GM23248 (cell line): ENCODE results near the gene ADGRG4. TPM values are rescaled to one million over a fixed set of nuclear protein-coding genes. Genes with fewer than 3 reads are reported as not detected.

Source experiments
- DNase-seq: peaks from one replicate; pipeline ENCODE4 v3.0.0-alpha.2; 2015
- H2AFZ ChIP-seq: fragments of 200-600 bp; sonication (generic); 2 replicates; pipeline ENCODE4 v1.6.1; 2016; ENCODE audit warnings: antibody characterized with exemption
- H3F3A ChIP-seq: fragments of 200-600 bp; sonication (generic); 2 replicates; pipeline ENCODE4 v1.6.1; 2016; ENCODE audit warnings: mild to moderate bottlenecking, antibody characterized with exemption, mixed run types; ENCODE audit not compliant: insufficient read depth
- H3K27ac ChIP-seq: fragments of 200-600 bp; sonication (generic); 2 replicates; pipeline ENCODE4 v1.5.1; 2016; ENCODE audit warnings: mild to moderate bottlenecking
- H3K27me3 ChIP-seq: fragments of 200-600 bp; sonication (generic); replicated peaks from 2 replicates; pipeline ENCODE4 v1.6.1; 2016; ENCODE audit warnings: mild to moderate bottlenecking; ENCODE audit not compliant: insufficient read depth
- H3K36me3 ChIP-seq: fragments of 200-600 bp; sonication (generic); 2 replicates; pipeline ENCODE4 v1.6.1; 2016; ENCODE audit warnings: low read depth, mild to moderate bottlenecking
- H3K4me1 ChIP-seq: fragments of 200-600 bp; sonication (generic); 2 replicates; pipeline ENCODE4 v1.6.1; 2016; ENCODE audit warnings: mild to moderate bottlenecking; ENCODE audit not compliant: insufficient read depth
- H3K4me2 ChIP-seq: fragments of 200-600 bp; sonication (generic); one replicate; pipeline ENCODE4 v1.6.1; 2016; ENCODE audit warnings: mild to moderate bottlenecking; ENCODE audit not compliant: unreplicated experiment
- H3K4me3 ChIP-seq: fragments of 200-600 bp; sonication (generic); 2 replicates; pipeline ENCODE4 v1.5.1; 2016; ENCODE audit warnings: mild to moderate bottlenecking
- H3K79me2 ChIP-seq: fragments of 200-600 bp; sonication (generic); 2 replicates; pipeline ENCODE4 v1.6.1; 2016; ENCODE audit warnings: mild to moderate bottlenecking; ENCODE audit not compliant: insufficient read depth
- H3K9ac ChIP-seq: fragments of 200-600 bp; sonication (generic); 2 replicates; pipeline ENCODE4 v1.6.1; 2016; ENCODE audit warnings: mild to moderate bottlenecking
- H3K9me2 ChIP-seq: fragments of 200-600 bp; sonication (generic); 2 replicates; pipeline ENCODE4 v1.6.1; 2016; ENCODE audit warnings: mixed run types, mild to moderate bottlenecking, moderate library complexity; ENCODE audit not compliant: insufficient read depth
- H3K9me3 ChIP-seq: fragments of 200-600 bp; sonication (generic); one replicate; pipeline ENCODE4 v1.6.1; 2017; ENCODE audit warnings: low read depth
- H4K20me1 ChIP-seq: fragments of 200-600 bp; sonication (generic); 2 replicates; pipeline ENCODE4 v1.6.0; 2016; ENCODE audit not compliant: insufficient read depth
- EZH2 ChIP-seq: fragments of 200-600 bp; sonication (generic); IDR thresholded peaks from 2 replicates; pipeline ENCODE4 v1.6.1; 2018; ENCODE audit warnings: antibody characterized with exemption, mild to moderate bottlenecking; ENCODE audit not compliant: insufficient read depth, poor library complexity, severe bottlenecking
- EZH2phosphoT487 ChIP-seq: fragments of 200-600 bp; sonication (generic); IDR thresholded peaks from 2 replicates; pipeline ENCODE4 v1.6.1; 2018; ENCODE audit warnings: antibody characterized with exemption, moderate library complexity, mild to moderate bottlenecking, low read depth; ENCODE audit not compliant: insufficient read depth
- WGBS, 2 experiments: methylation state at CpG; one replicate each; pipeline ENCODE4 v1.1.6; 2015 to 2017; ENCODE audit warnings: low lambda C conversion rate in 2 of 2, low coverage in 1 of 2; ENCODE audit errors: missing lambda C conversion rate in 2 of 2; 5-methylcytosine and 5-hydroxymethylcytosine counted together
- in situ Hi-C: fragments of 300-500 bp; cut with MboI; formaldehyde crosslinking; loops from 2 replicates; pipeline ENCODE4 v1.15.0; 2020
- polyA plus RNA-seq: library from polyadenylated mRNA; unstranded; fragments of >200 nt; fragmentation: Nextera tagmentation; extraction: Ambion mirVana; gene quantifications from 2 replicates; pipeline ENCODE4 v1.2.1, GENCODE V29; 2016
- total RNA-seq: library from RNA; depleted of rRNA; stranded (reverse); fragments of >200 nt; shearing (Covaris generic); gene quantifications from 2 replicates; pipeline ENCODE4 v1.2.3, GENCODE V29; 2014

ADGRG4 gene
- total and polyA plus RNA-seq, 2 experiments from 2014 or later, result not detected

- WGBS, 2 experiments, result 78 to 79% methylated on average over 3 to 6 of the region's 6 CpGs
- TF ChIP-seq EZH2 (no peak), EZH2phosphoT487 (no peak)
- H3K36me3 ChIP-seq, result no peaks in the 10 kb centered on the region
These were observed 145.4 kb downstream of the ADGRG4 start for GRCh38 chrX:136446208-136446607.

GRCh38 chrX:136447308-136447707 lies 146.5 kb downstream of the ADGRG4 start:
- Histone ChIP-seq H2AFZ (no peak overlapping the region), H3K9me3 (no peaks in the 10 kb centered on the region), H3K27ac (no peak overlapping the region), H4K20me1 (no peaks in the 10 kb centered on the region), H3K4me3 (no peak overlapping the region), H3K27me3 (no peaks in the 10 kb centered on the region), H3F3A (no peaks in the 10 kb centered on the region), H3K9ac (no peak overlapping the region), H3K4me2 (no peak overlapping the region), H3K9me2 (no peaks in the 10 kb centered on the region), H3K79me2 (no peaks in the 10 kb centered on the region), H3K4me1 (no peaks in the 10 kb centered on the region), H3K36me3 (no peaks in the 10 kb centered on the region)
- in situ Hi-C loops, result no loop called here
- 16 to 31% methylated on average over 2 of the region's 2 CpGs for WGBS, 2 experiments
- TF ChIP-seq EZH2 (no peak), EZH2phosphoT487 (no peak)
- DNase-seq, result no peak

More at GRCh38 chrX:136446208-136446607, 145.4 kb downstream of the ADGRG4 start:
- Histone ChIP-seq H3K27me3 (no peaks in the 10 kb centered on the region), H3K9me2 (no peaks in the 10 kb centered on the region), H3K9me3 (no peaks in the 10 kb centered on the region), H3K4me2 (no peak overlapping the region), H2AFZ (no peak overlapping the region), H3K4me3 (no peak overlapping the region), H4K20me1 (no peaks in the 10 kb centered on the region), H3F3A (no peaks in the 10 kb centered on the region), H3K4me1 (no peaks in the 10 kb centered on the region), H3K27ac (no peak overlapping the region), H3K9ac (no peak overlapping the region), H3K79me2 (no peaks in the 10 kb centered on the region)
- DNase-seq, result no peak
- in situ Hi-C loops, result no loop called here

GRCh38 chrX:136447968-136448367 lies 147.2 kb downstream of the ADGRG4 start:
- Histone ChIP-seq H3K36me3 (no peaks in the 10 kb centered on the region), H3K4me1 (no peaks in the 10 kb centered on the region), H3K4me3 (no peak overlapping the region), H2AFZ (no peak overlapping the region), H3F3A (no peaks in the 10 kb centered on the region), H3K27ac (no peak overlapping the region), H3K9me2 (no peaks in the 10 kb centered on the region), H3K9ac (no peak overlapping the region), H3K27me3 (no peaks in the 10 kb centered on the region), H3K4me2 (no peak overlapping the region), H3K9me3 (no peaks in the 10 kb centered on the region), H3K79me2 (no peaks in the 10 kb centered on the region), H4K20me1 (no peaks in the 10 kb centered on the region)
- in situ Hi-C loops, result no loop called here
- TF ChIP-seq EZH2 (no peak), EZH2phosphoT487 (no peak)
- no peak for DNase-seq

GRCh38 chrX:136450050-136450830 lies 149.5 kb downstream of the ADGRG4 start:
- H3K4me3 ChIP-seq, result no peak overlapping the region
- H3K9me2 ChIP-seq, result no peaks in the 10 kb centered on the region
- H3K36me3 ChIP-seq, result no peaks in the 10 kb centered on the region
- H3K27ac ChIP-seq, result no peak overlapping the region
- H3K9me3 ChIP-seq, result no peaks in the 10 kb centered on the region
- DNase-seq, result no peak
- in situ Hi-C loops, result no loop called here
- no peaks in the 10 kb centered on the region for H3K4me1 ChIP-seq
- no peaks in the 10 kb centered on the region for H4K20me1 ChIP-seq
- no peaks in the 10 kb centered on the region for H3F3A ChIP-seq
- H3K27me3 ChIP-seq, result no peaks in the 10 kb centered on the region
- no peak overlapping the region for H2AFZ ChIP-seq
- H3K9ac ChIP-seq, result no peak overlapping the region
- 25 to 26% methylated on average over 8 of the region's 8 CpGs for WGBS, 2 experiments
- no peak overlapping the region for H3K4me2 ChIP-seq
- TF ChIP-seq EZH2phosphoT487 (no peak), EZH2 (no peak)
- H3K79me2 ChIP-seq, result no peaks in the 10 kb centered on the region

GRCh38 chrX:136452614-136453013 lies 151.9 kb downstream of the ADGRG4 start:
- Histone ChIP-seq H3K9me2 (no peaks in the 10 kb centered on the region), H3K4me3 (no peak overlapping the region), H3F3A (no peaks in the 10 kb centered on the region), H3K9me3 (no peaks in the 10 kb centered on the region), H3K36me3 (no peaks in the 10 kb centered on the region), H3K79me2 (no peaks in the 10 kb centered on the region), H3K4me2 (no peak overlapping the region), H3K9ac (no peak overlapping the region), H3K27ac (no peak overlapping the region), H2AFZ (no peak overlapping the region), H3K27me3 (no peaks in the 10 kb centered on the region), H4K20me1 (no peaks in the 10 kb centered on the region), H3K4me1 (no peaks in the 10 kb centered on the region)
- no peak for DNase-seq
- no peak for TF ChIP-seq EZH2phosphoT487
- no peak for TF ChIP-seq EZH2
- WGBS, 2 experiments, result 53 to 78% methylated on average over 1 to 5 of the region's 5 CpGs
- in situ Hi-C loops, result no loop called here
